GM18507 (cell line): ENCODE results near the gene SNAI3.
A peak's percentile ranks its signal among the peaks of the same experiment; 100 is the strongest.

Experiments used
- DNase-seq: peaks from one replicate; pipeline ENCODE4 v3.0.0; 2011; ENCODE audit warnings: low read depth; ENCODE audit not compliant: insufficient read length; ENCODE audit errors: extremely low spot score
- FAIRE-seq: peaks from 2 replicates; lab custom pipeline; 2011; peaks lifted over from hg19 to GRCh38; lab: Jason Lieb, UNC

Gene SNAI3

GRCh38 chr16:88686439-88687253, at the start of gene SNAI3:
TSS of gene SNAI3 (minus strand) at chr16:88686507. CDS start at chr16:88686406, 101 bp downstream.
- peak; percentile 81 for FAIRE-seq
- peak; percentile 84 for DNase-seq

GRCh38 chr16:88736088-88736487, 49.8 kb upstream of the SNAI3 start:
- DNase-seq: no peak
- FAIRE-seq: no peak

- no peak for DNase-seq
- no peak for FAIRE-seq
Observed at GRCh38 chr16:88735616-88736015, 49.3 kb upstream of the SNAI3 start.

GRCh38 chr16:88735121-88735520, 48.8 kb upstream of the SNAI3 start:
- FAIRE-seq: no peak
- DNase-seq: no peak

- DNase-seq: no peak
- no peak for FAIRE-seq
Observed at GRCh38 chr16:88734361-88734728, 48.0 kb upstream of the SNAI3 start.

GRCh38 chr16:88733630-88734360, 47.5 kb upstream of the SNAI3 start:
- FAIRE-seq (no peak), DNase-seq (no peak)

GRCh38 chr16:88732961-88733294, 46.6 kb upstream of the SNAI3 start:
- DNase-seq (no peak), FAIRE-seq (no peak)

- FAIRE-seq (no peak), DNase-seq (no peak)
Observed at GRCh38 chr16:88732172-88732960, 46.1 kb upstream of the SNAI3 start.

- FAIRE-seq (no peak), DNase-seq (no peak)
Observed at GRCh38 chr16:88731699-88732098, 45.4 kb upstream of the SNAI3 start.

GRCh38 chr16:88730632-88731607, 44.6 kb upstream of the SNAI3 start:
- FAIRE-seq: no peak
- DNase-seq: no peak

- FAIRE-seq (no peak), DNase-seq (no peak)
Observed at GRCh38 chr16:88727871-88728270, 41.6 kb upstream of the SNAI3 start.

- DNase-seq (no peak), FAIRE-seq (no peak)
Observed at GRCh38 chr16:88726981-88727380, 40.7 kb upstream of the SNAI3 start.

GRCh38 chr16:88726408-88726749, 40.1 kb upstream of the SNAI3 start:
- FAIRE-seq (no peak), DNase-seq (no peak)

- FAIRE-seq (no peak), DNase-seq (no peak)
Observed at GRCh38 chr16:88725609-88726407, 39.5 kb upstream of the SNAI3 start.

GRCh38 chr16:88724855-88725555, 38.7 kb upstream of the SNAI3 start:
- FAIRE-seq: no peak
- no peak for DNase-seq

GRCh38 chr16:88723911-88724310, 37.6 kb upstream of the SNAI3 start:
- FAIRE-seq (no peak), DNase-seq (no peak)

- FAIRE-seq (no peak), DNase-seq (no peak)
Observed at GRCh38 chr16:88723507-88723887, 37.2 kb upstream of the SNAI3 start.
